Measurements from ENCODE around the gene DOLPP1. TPM values are rescaled to one million over a fixed set of nuclear protein-coding genes. Genes with fewer than 3 reads are reported as not detected.

The DOLPP1 gene
- total RNA-seq, 1 donor from 2014 or later = 10.3 TPM

DNA sequence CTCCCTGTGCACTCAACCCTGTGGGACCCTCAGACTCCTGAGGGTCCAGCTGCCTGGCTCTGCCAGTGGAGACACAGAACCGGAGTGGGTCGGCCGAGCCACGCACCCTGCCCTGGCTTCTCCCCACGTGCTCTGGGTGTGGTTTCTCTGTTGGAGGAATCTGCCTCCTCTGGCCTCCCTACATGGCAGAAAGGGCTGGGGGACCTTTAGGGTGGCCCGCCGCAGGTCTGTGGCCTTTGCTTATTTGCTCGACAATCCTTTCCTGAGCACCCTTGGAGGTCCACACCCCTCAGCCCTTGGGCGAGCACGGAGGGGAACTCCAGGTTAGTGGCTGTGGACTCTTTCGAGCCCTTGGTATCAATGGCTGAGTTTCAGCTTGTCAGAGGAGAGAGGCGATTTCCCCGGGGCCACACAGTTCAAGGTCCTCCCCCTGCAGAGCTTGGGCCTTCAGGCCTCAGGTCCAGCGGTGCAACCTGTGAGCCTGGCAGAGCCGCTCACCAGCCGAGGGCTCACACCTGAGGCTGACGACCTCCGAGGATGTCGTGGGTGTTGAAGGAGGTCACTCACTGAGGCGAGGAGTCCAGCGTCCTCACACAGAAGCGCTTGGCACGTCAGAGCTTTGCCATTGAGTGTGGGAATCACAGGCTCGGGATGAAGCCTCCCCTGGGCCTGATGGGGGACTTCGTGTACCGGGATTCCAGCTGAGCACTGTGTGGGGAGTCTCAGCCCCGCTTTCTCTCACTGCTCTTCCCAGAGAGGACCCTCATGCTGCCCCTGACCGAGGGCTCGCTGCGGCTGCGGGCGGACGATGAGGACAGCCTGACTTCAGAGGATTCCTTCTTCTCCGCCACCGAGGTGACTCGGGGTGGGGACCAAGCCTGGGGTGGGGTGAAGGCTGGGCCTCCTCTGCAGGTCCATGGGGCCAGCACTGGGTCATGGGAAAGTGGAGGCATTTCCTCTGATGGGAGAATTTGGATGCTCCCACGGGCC is 20.8 kb upstream of the DOLPP1 start:
- DNase-seq (ENCODE audit: low spot score) (no peak), ATAC-seq (no peak)
- intact Hi-C loops (cut with DNase I) = no loop called here

- DNase-seq (ENCODE audit: low spot score) (no peak), ATAC-seq (no peak)
- intact Hi-C loops (cut with DNase I) = no loop called here
Measured at GRCh38 chr9:129060991-129061390, 19.9 kb upstream of the DOLPP1 start.

DNA sequence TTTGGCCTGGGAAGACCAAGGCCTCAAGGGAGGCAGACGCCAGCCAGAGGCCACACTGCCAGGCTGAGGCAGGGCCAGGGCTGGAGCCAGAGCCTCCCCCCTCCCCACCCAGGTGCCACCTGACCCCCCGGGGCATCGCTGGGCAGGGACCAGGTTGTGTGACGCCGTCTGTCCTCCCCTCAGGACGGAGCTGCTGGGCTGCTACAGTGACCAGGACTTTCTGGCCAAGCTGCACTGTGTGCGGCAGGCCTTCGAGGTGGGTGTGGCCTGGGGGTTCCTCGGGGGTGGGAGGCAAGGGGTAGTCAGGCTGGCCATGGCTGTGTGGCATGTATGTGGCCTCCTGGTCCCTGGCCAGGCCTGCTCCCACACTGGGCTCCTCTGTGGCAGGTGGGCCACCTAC is 17.9 kb upstream of the DOLPP1 start:
- no peak for ATAC-seq
- DNase-seq (ENCODE audit: low spot score) = no peak
- intact Hi-C loops (cut with DNase I) = no loop called here

DNA sequence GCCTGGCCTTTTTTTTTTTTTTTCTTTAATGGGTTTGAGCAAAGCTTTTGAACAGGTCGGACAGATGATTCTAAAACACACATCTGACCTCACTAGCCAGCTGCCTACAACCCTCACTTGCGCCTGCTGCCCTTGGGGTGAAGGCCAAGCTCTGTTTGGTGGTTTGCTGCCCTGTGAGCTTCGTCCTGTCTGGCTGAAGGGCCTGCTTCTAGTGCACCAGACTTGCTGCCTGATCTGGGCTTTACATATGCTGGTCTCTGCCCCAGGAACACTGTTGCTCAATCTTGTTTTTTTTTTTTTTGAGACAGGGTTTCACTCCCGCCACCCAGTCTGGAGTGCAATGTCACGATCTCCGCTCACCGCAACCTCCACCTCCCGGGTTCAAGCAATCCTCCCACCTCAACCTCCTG is 16.4 kb upstream of the DOLPP1 start:
- DNase-seq (ENCODE audit: low spot score) (no peak), ATAC-seq (no peak)
- intact Hi-C loops (cut with DNase I) = no loop called here

- no peak for DNase-seq (ENCODE audit: low spot score)
- intact Hi-C loops (cut with DNase I) = no loop called here
- no peak for ATAC-seq
Measured at GRCh38 chr9:129068110-129068509, 12.8 kb upstream of the DOLPP1 start.

- ATAC-seq (peak; percentile 80), DNase-seq (ENCODE audit: low spot score) (no peak)
- intact Hi-C loops (cut with DNase I) = no loop called here
Measured at GRCh38 chr9:129068990-129069861, 11.7 kb upstream of the DOLPP1 start.

DNA sequence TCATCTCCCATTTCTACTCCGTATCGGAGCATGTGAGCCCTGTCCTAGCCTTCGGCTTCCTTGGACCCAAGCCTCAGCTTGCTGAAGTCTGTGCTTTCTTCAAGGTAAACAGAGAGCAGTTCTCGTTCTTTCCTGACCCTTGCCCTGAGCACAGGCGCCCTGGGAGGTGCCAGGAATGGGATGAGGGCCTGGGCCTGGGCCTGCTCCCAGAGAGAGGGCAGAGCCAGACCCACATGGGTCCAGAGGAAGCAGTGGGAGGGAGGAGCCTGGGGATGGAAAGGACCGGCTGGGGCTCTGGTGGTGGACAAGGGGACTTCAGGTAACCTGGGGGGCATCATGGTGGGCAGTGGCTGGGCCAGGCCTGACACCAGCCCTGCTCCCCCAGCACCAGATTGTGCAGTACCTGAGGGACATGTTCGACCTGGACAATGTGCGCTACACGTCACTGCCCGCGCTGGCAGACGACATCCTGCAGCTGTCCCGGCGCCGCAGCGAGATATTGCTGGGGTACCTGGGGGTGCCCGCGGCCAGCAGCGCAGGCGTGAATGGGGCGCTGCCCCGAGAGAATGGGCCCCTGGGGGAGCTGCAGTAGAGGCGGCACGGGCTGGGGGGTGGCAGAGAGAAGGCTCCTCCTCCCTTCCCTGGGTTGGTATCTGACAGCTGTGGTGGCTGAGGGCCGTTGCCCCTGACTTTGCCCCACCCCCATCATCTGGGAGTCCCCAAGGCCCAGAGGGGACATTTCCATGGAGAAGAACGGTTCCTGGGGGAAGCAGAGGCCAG is 10.9 kb upstream of the DOLPP1 start:
- DNase-seq (ENCODE audit: low spot score) (no peak), ATAC-seq (peak; percentile 21)
- intact Hi-C loops (cut with DNase I) = no loop called here

DNA sequence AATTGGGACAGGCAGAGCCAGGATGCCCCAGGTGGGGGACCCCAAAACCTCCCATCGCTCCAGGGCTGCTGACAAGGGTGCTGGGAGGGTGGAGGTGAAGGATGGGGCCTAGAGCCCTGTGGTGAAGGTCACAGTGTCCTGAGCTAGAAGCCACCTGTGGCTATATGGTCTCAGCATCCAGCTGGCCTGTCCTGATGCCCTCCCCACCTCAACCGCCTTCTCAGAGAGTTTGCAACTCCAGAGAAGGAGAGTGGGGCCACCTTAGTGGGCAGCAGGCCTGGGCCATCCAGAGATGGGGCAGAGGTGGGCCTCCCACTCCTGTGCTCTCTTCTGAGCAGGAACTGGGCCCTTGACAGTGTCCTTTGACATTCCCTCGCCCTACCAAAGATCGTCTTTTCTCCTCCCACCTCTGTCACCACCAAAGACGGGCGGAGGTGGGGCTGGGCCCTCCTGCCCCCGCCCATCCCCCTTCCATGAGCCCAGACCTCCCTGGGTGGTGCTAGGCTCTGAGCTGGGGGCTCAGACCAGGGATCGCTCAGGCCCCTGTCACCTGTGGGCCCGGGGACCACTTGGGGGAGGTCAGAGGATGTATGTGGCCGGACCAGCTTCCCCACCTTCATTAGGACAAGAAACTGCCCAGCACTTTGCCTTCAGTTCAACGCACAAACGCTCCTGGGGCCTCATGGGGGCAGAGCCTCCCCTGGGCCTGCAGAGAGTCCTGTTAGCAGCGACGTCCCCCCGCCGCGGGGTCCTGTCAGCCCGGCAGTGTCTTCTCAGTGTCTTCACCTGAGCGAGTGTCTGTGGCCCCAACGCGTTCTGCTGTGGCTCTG is 10.0 kb upstream of the DOLPP1 start:
- DNase-seq (ENCODE audit: low spot score) (no peak), ATAC-seq (no peak)
- intact Hi-C loops (cut with DNase I) = no loop called here

GRCh38 chr9:129071526-129072126 is 9.3 kb upstream of the DOLPP1 start:
- ATAC-seq (no peak), DNase-seq (ENCODE audit: low spot score) (no peak)
- intact Hi-C loops (cut with DNase I) = no loop called here

GRCh38 chr9:129072171-129072570 is 8.7 kb upstream of the DOLPP1 start:
- intact Hi-C loops (cut with DNase I) = no loop called here
- ATAC-seq (no peak), DNase-seq (ENCODE audit: low spot score) (no peak)

DNA sequence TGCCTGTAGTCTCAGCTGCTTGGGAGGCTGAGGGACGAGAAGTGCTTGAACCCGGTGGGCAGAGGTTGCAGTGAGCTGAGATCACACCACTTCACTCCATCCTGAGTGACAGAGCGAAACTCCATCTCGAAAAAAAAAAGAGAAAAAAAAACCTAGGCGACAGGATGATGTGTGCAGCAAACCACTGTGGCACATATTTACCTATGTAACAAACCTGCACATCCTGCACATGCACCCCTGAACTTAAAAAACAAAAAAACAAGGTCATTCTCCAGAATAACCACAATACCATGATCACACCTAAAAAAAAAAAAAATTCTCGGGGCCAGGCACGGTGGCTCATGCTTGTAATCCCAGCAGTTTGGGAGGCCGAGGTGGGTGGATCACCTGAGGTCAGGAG is 7.5 kb upstream of the DOLPP1 start:
- DNase-seq (ENCODE audit: low spot score) = no peak
- ATAC-seq = no peak
- intact Hi-C loops (cut with DNase I) = no loop called here

GRCh38 chr9:129074106-129074505 is 6.8 kb upstream of the DOLPP1 start:
- intact Hi-C loops (cut with DNase I) = no loop called here
- ATAC-seq = no peak
- DNase-seq (ENCODE audit: low spot score) = no peak

GRCh38 chr9:129075996-129076639 is 4.8 kb upstream of the DOLPP1 start:
- ATAC-seq = no peak
- DNase-seq (ENCODE audit: low spot score) = no peak
- intact Hi-C loops (cut with DNase I) = no loop called here

GRCh38 chr9:129076640-129077037 is 4.3 kb upstream of the DOLPP1 start:
- intact Hi-C loops (cut with DNase I) = no loop called here
- DNase-seq (ENCODE audit: low spot score) (no peak), ATAC-seq (no peak)

DNA sequence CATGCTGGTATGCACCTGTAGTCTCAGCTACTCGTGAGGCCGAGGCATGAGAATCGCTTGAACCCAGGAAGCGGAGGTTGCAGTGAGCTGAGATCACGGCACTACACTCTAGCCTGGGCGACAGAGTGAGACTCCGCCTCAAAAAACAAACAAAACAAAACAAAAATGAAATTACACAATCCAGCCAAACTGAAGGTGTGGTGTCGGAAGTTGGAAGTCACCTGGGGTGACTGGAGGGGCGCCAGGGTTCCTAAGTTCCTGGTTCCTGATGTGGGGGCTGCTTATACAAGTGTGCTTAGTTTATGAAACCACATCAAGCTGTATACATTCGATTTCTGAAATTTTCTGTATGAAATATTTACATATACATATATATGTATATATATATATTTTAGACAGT is 3.7 kb upstream of the DOLPP1 start:
- intact Hi-C loops (cut with DNase I) = no loop called here
- ATAC-seq (no peak), DNase-seq (ENCODE audit: low spot score) (no peak)

DNA sequence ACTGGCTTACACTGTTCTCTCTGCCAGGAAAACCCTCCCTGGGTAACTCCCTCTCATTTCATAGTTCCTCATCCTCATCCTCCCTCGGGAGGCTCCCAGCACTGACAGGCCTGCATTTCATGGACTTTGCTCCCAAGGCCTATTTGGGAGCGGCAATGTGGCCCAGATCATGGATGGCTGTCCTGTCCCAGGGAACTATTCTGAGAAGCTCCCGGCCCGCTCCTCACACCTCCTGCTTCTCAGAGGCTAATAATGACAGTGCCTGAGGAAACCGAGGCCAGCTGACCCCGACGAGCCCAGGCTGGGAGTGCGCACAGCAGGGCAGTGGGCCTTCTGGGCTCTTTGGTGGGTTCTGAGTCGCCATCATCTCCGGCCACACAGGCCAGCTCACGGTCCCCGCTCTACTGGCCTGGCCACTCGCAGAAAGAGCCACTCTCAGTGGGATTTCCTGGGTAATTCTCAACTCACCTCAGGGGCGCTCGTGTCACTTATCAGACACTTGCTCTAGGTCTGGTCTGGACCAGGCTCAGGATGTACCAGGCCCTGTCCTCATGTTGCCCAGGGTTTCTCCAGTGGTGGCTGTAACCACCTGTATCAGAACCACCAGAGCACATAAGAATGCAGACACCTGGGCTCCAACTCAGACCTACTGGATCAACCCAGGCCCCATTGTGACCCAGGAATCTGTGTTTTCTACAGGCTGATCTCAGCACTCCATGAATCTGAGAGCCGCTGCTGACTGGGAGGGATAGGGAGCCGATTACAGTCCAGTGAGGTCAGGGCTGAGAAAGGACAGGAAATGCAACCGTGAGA is 2.0 kb upstream of the DOLPP1 start:
- intact Hi-C loops (cut with DNase I) = no loop called here
- no peak for ATAC-seq
- no peak for DNase-seq (ENCODE audit: low spot score)

DNA sequence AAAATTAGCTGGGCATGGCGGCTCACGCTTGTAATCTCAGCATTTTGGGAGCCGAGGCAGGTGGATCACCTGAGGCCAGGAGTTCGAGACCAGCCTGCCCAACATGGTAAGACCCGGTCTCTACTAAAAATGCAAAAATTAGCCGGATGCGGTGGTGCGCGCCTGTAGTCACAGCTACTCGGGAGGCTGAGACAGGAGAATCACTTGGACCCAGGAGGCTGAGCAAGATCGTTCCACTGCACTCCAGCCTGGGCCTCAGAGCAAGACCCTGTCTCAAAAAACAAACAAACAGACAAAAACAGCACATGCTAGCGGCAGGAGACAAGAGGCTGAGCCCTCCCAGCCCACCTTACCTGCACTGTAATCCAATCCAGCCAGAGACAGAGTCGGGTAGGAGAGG is 1.1 kb upstream of the DOLPP1 start:
- no peak for DNase-seq (ENCODE audit: low spot score)
- no peak for ATAC-seq
- intact Hi-C loops (cut with DNase I) = no loop called here
